ENCODE data around the gene PITPNM1.

- TF ChIP-seq CTCF (IDR thresholded peaks at IDR 0.05) (no peak), POLR2A (IDR thresholded peaks at IDR 0.05) (no peak)
These were observed 11.4 kb downstream of the PITPNM1 start for GRCh38 chr11:67493548-67494370.

All from thyroid gland (tissue), 4 donors.